ENCODE measurements around the gene MYOZ3.

The MYOZ3 gene

GRCh38 chr5:150642991-150643710 lies 17.9 kb upstream of the MYOZ3 start:
- no peak for DNase-seq

DNA sequence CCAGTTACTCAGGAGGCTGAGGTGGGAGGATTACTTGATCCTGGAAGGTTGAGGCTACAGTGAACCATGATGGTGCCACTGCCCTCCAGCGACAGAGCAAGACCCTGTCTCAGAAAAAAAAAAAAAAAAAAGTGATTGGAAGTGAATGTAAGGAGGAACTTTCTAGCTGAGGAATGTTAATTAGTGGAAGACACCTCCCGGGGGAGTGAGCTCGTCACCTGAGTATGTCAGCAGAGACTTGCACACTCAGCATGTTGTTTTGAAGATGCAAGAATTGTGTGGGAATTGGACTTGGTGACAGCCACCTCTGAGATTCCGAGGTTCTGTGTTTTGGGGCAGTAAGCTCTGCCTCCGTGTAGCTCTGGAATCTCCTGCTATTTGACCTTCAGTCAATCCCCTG lies 17.0 kb upstream of the MYOZ3 start:
- DNase-seq: no peak

- DNase-seq: no peak
Observed at GRCh38 chr5:150644514-150644913, 16.5 kb upstream of the MYOZ3 start.

DNA sequence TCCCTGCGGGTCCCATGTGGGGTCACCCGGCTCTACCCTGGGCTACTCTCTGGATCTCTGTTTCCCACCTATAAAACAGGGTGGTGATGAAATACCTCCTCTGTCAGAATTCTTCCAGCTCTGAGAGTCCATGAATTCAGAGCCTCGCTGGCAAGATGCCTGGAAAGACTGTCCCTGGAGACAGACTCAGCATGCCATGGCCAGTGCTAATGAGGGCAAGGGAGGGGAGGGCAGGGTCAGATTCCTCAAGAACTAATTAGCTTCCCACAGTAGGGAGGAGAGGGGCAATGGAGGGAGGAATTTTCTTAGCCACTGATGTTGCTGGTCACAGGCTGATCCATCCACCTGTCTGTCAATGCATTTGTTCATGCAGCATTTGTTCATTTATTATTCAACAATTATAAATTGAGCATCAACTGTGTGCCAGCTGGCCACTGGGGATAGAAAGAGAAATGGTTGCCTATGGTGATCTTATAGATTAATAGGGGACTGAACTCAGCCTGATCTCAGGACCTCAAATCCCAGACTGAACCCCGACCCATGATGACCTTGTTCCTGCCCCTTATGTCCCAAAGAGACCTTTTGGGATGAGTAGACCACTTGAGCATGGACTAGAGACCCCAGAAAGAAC lies 15.9 kb upstream of the MYOZ3 start:
- no peak for DNase-seq

DNA sequence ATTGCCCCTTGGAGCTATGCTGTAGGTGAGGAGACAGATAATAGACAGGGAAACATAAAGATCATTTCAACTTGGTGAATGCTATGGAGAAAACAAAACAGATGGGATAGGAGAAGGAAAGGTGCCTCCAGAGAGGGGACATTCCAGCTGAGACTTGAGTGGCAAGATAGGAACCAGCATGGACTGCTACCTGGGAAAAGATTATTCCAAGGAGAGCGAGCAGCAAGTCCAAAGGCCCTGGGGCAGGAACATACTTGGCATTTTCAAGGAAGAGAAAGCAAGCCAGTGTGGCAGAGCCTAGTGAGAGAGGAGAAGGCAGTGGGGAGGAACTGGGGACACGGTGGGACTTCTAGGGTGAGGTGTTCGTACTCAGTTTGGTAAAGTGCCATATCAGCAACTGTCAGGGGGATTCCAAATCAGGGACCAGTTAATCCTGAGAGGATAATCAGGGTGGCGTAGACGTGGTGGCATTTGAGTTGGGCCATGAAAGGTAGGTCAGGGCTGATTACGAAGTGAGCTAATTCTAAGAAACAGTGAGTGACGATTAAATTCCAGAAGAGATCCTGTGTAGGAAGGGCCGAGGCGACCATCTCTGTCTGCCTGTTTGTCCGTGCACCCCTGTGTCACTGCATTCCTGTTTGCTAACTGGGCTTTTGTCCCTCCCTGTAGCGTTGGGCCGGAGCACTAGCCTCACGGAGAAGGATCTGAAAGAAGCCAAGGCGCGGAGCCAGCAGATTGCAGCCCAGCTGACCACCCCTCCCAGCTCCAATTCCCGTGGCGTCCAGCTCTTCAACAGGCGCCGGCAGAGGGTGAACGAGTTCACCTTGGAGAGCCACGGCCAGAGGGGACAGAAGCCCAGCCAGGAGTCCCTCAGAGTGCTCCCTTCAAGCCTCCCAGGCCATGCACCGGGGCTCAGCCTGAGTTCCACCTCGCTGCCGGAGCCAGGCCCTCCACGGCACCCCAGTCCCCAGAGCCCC lies 13.5 kb upstream of the MYOZ3 start:
- no peak for DNase-seq

GRCh38 chr5:150648294-150649107 lies 12.6 kb upstream of the MYOZ3 start:
- DNase-seq: no peak

GRCh38 chr5:150649108-150650020 lies 11.7 kb upstream of the MYOZ3 start:
- no peak for DNase-seq

GRCh38 chr5:150650021-150651006 lies 10.7 kb upstream of the MYOZ3 start:
- no peak for DNase-seq

- DNase-seq: no peak
Observed at GRCh38 chr5:150651382-150651781, 9.7 kb upstream of the MYOZ3 start.

DNA sequence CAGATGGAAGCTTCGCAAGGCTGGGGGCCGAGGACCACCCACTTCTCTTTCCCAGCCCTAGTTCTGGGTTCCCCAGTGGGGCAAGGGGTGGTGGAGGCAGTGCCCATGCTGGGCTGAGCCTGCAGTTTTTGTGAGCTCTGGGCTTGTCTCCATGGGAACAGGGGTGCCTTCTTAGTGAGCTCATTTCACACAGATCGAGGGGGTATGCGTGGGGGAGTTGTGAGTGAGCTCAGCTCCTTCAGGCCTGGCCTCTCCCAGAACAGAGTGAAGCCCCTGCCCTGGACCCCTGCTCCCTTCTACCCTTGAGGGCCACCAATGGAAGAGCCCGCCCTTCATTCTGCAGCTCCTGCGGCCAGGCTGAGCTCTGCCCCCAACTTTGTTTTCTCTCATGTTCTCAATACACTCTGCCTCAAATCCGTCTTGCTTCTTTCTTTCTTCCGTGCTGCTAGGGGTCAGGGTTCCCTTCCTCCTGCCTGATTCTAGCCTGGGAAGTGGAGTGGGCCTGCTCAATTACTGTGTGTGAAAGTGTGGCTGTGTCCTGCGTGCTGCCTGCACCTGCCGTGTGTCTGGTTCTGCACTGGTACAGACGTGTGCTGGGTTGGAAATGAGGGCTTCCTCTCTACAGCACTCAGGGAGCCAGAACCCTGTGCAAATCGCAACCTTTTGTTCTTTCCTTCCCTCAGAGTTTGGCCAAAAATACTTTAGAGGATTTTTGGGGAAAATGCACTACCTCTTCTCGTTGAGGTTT lies 9.0 kb upstream of the MYOZ3 start:
- DNase-seq: no peak

DNA sequence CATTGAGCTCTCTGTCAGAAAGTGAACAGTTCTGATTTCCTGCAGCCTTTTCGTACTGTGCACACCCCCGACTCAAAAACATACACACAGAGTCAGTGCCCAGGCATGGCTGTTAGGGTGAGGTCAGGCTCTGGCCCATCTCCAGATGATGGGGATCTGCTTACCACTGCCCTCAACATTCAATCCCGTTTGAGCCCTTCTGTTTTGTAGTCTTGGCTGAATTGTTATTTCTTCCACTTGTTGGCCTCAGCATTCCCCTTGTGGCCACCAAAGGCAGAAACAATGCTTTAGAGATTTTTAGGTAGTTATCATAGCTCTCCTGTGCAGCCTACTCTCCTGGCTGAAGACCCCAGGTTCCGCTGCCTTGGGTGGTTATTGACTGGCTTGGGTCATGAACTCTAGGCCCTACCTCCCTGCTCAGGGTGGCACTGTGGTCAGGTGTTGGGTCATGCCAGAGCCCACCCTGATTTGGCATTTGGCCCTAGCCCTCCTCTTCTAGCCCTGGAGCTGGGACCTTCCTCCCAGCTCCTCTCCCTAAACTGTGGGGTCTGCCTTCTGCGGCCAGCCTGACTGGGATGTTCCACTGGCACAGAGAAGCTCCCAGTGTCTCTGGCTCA lies 7.8 kb upstream of the MYOZ3 start:
- no peak for DNase-seq

GRCh38 chr5:150653762-150654556 lies 7.1 kb upstream of the MYOZ3 start:
- DNase-seq: no peak

- no peak for DNase-seq
Observed at GRCh38 chr5:150655221-150655620, 5.8 kb upstream of the MYOZ3 start.

GRCh38 chr5:150656191-150657132 lies 4.6 kb upstream of the MYOZ3 start:
- DNase-seq: no peak

DNA sequence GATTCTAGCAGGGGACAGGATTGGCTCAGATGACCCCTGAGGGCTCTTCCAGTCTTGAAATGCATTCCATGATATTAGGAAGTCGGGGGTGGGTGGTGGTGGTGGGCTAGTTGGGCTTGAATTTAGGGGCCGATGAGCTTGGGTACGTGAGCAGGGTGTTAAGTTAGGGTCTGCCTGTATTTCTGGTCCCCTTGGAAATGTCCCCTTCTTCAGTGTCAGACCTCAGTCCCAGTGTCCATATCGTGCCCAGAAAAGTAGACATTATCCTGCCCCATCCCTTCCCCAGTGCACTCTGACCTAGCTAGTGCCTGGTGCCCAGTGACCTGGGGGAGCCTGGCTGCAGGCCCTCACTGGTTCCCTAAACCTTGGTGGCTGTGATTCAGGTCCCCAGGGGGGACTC lies 2.9 kb upstream of the MYOZ3 start:
- DNase-seq: no peak

GRCh38 chr5:150658699-150659265 lies 2.3 kb upstream of the MYOZ3 start:
- DNase-seq: no peak

All from SHP77 treated with DMSO at 0.1 percent for 48 hours (cell line).